ENCODE measurements around the gene KYNU. TPM values are rescaled to one million over a fixed set of nuclear protein-coding genes. Genes with fewer than 3 reads are reported as not detected.
"Not testable (repeated sequence)": the region's sequence is repeated elsewhere in the genome, so short reads cannot be mapped to it uniquely, and the experiment has no call there.

The KYNU gene
- total RNA-seq, 1 experiment from 2014 or later, result 0.31 TPM

GRCh38 chr2:142948723-142949122 is 71.3 kb downstream of the KYNU start:
- H3K4me3 ChIP-seq (ENCODE audit: insufficient read depth, low read depth, low read length); H3K36me3 ChIP-seq (replicated peaks; ENCODE audit: control insufficient read depth, insufficient read depth, low read length); H3K27me3 ChIP-seq (ENCODE audit: control insufficient read depth, insufficient read depth, low read length); DNase-seq: not testable (repeated sequence)

- H3K36me3 ChIP-seq (replicated peaks; ENCODE audit: control insufficient read depth, insufficient read depth, low read length); H3K27me3 ChIP-seq (ENCODE audit: control insufficient read depth, insufficient read depth, low read length); DNase-seq; H3K4me3 ChIP-seq (ENCODE audit: insufficient read depth, low read depth, low read length): not testable (repeated sequence)
Observed at GRCh38 chr2:142950323-142950722, 72.9 kb downstream of the KYNU start.

GRCh38 chr2:142951190-142952007 is 73.9 kb downstream of the KYNU start:
- no peaks in the 10 kb centered on the region for H3K36me3 ChIP-seq (replicated peaks; ENCODE audit: control insufficient read depth, insufficient read depth, low read length)
- no peak for DNase-seq
- no peak overlapping the region for H3K4me3 ChIP-seq (ENCODE audit: insufficient read depth, low read depth, low read length)
- H3K27me3 ChIP-seq (ENCODE audit: control insufficient read depth, insufficient read depth, low read length), result no peaks in the 10 kb centered on the region

GRCh38 chr2:142952018-142952417 is 74.6 kb downstream of the KYNU start:
- H3K4me3 ChIP-seq (ENCODE audit: insufficient read depth, low read depth, low read length), result no peak overlapping the region
- H3K36me3 ChIP-seq (replicated peaks; ENCODE audit: control insufficient read depth, insufficient read depth, low read length), result no peaks in the 10 kb centered on the region
- DNase-seq, result no peak
- no peaks in the 10 kb centered on the region for H3K27me3 ChIP-seq (ENCODE audit: control insufficient read depth, insufficient read depth, low read length)

- Histone ChIP-seq H3K36me3 (replicated peaks; ENCODE audit: control insufficient read depth, insufficient read depth, low read length) (no peaks in the 10 kb centered on the region), H3K4me3 (ENCODE audit: insufficient read depth, low read depth, low read length) (no peak overlapping the region), H3K27me3 (ENCODE audit: control insufficient read depth, insufficient read depth, low read length) (no peaks in the 10 kb centered on the region)
- no peak for DNase-seq
Observed at GRCh38 chr2:142952793-142953494, 75.5 kb downstream of the KYNU start.

- no peak for DNase-seq
- Histone ChIP-seq H3K36me3 (replicated peaks; ENCODE audit: control insufficient read depth, insufficient read depth, low read length) (no peaks in the 10 kb centered on the region), H3K4me3 (ENCODE audit: insufficient read depth, low read depth, low read length) (no peak overlapping the region), H3K27me3 (ENCODE audit: control insufficient read depth, insufficient read depth, low read length) (no peaks in the 10 kb centered on the region)
Observed at GRCh38 chr2:142954493-142954892, 77.0 kb downstream of the KYNU start.

GRCh38 chr2:142957144-142957543 is 79.7 kb downstream of the KYNU start:
- H3K36me3 ChIP-seq (replicated peaks; ENCODE audit: control insufficient read depth, insufficient read depth, low read length), result no peaks in the 10 kb centered on the region
- DNase-seq, result no peak
- no peak overlapping the region for H3K4me3 ChIP-seq (ENCODE audit: insufficient read depth, low read depth, low read length)
- H3K27me3 ChIP-seq (ENCODE audit: control insufficient read depth, insufficient read depth, low read length), result no peaks in the 10 kb centered on the region

GRCh38 chr2:142961202-142961601 is 83.7 kb downstream of the KYNU start:
- H3K4me3 ChIP-seq (ENCODE audit: insufficient read depth, low read depth, low read length), result no peak overlapping the region
- no peak for DNase-seq
- H3K36me3 ChIP-seq (replicated peaks; ENCODE audit: control insufficient read depth, insufficient read depth, low read length), result no peaks in the 10 kb centered on the region
- H3K27me3 ChIP-seq (ENCODE audit: control insufficient read depth, insufficient read depth, low read length), result no peaks in the 10 kb centered on the region

- H3K36me3 ChIP-seq (replicated peaks; ENCODE audit: control insufficient read depth, insufficient read depth, low read length), result no peaks in the 10 kb centered on the region
- DNase-seq, result no peak
- no peaks in the 10 kb centered on the region for H3K27me3 ChIP-seq (ENCODE audit: control insufficient read depth, insufficient read depth, low read length)
- no peak overlapping the region for H3K4me3 ChIP-seq (ENCODE audit: insufficient read depth, low read depth, low read length)
Observed at GRCh38 chr2:142965443-142965842, 88.0 kb downstream of the KYNU start.

GRCh38 chr2:142966284-142966683 is 88.8 kb downstream of the KYNU start:
- Histone ChIP-seq H3K27me3 (ENCODE audit: control insufficient read depth, insufficient read depth, low read length) (no peaks in the 10 kb centered on the region), H3K36me3 (replicated peaks; ENCODE audit: control insufficient read depth, insufficient read depth, low read length) (no peaks in the 10 kb centered on the region), H3K4me3 (ENCODE audit: insufficient read depth, low read depth, low read length) (no peak overlapping the region)
- DNase-seq, result no peak

GRCh38 chr2:142967060-142967459 is 89.6 kb downstream of the KYNU start:
- Histone ChIP-seq H3K4me3 (ENCODE audit: insufficient read depth, low read depth, low read length) (no peak overlapping the region), H3K36me3 (replicated peaks; ENCODE audit: control insufficient read depth, insufficient read depth, low read length) (no peaks in the 10 kb centered on the region), H3K27me3 (ENCODE audit: control insufficient read depth, insufficient read depth, low read length) (no peaks in the 10 kb centered on the region)
- no peak for DNase-seq

- Histone ChIP-seq H3K27me3 (ENCODE audit: control insufficient read depth, insufficient read depth, low read length) (no peaks in the 10 kb centered on the region), H3K4me3 (ENCODE audit: insufficient read depth, low read depth, low read length) (no peak overlapping the region), H3K36me3 (replicated peaks; ENCODE audit: control insufficient read depth, insufficient read depth, low read length) (no peaks in the 10 kb centered on the region)
- DNase-seq, result no peak
Observed at GRCh38 chr2:142973160-142973821, 95.8 kb downstream of the KYNU start.

- Histone ChIP-seq H3K4me3 (ENCODE audit: insufficient read depth, low read depth, low read length) (no peak overlapping the region), H3K27me3 (ENCODE audit: control insufficient read depth, insufficient read depth, low read length) (no peaks in the 10 kb centered on the region), H3K36me3 (replicated peaks; ENCODE audit: control insufficient read depth, insufficient read depth, low read length) (no peaks in the 10 kb centered on the region)
- DNase-seq, result no peak
Observed at GRCh38 chr2:142973822-142974207, 96.4 kb downstream of the KYNU start.

GRCh38 chr2:142974288-142975024 is 97.0 kb downstream of the KYNU start:
- Histone ChIP-seq H3K27me3 (ENCODE audit: control insufficient read depth, insufficient read depth, low read length) (no peaks in the 10 kb centered on the region), H3K4me3 (ENCODE audit: insufficient read depth, low read depth, low read length) (no peak overlapping the region), H3K36me3 (replicated peaks; ENCODE audit: control insufficient read depth, insufficient read depth, low read length) (no peaks in the 10 kb centered on the region)
- no peak for DNase-seq
